ENCODE results near the gene GLB1L3.

Gene GLB1L3

GRCh38 chr11:134237557-134237922, 38.6 kb upstream of the GLB1L3 start:
- H3K36me3 ChIP-seq (ENCODE audit: control insufficient read depth in 2 of 2, insufficient read depth in 1 of 2, low read length in 2 of 2), result peaks cover 0 to 68% of the 10 kb centered on the region in 2 experiments; a peak in 1 of 3 replicates
- H3K27ac ChIP-seq (ENCODE audit: extremely low read depth, low read depth, low read length), result no peak overlapping the region
- ChIA-PET CTCF (no interaction called here), POLR2A (interaction anchor here (1.1 kb wide), 1 partner anchor 13 kb away, joined by 4 read pairs; the partner anchor contains the start of genes NCAPD3 and VPS26B)
- no peak for TF ChIP-seq ZNF677 (tag by site-specific recombination; IDR thresholded peaks at IDR 0.05)
- TF ChIP-seq ZEB2 (tag by site-specific recombination; IDR thresholded peaks at IDR 0.05), result no peak
- TF ChIP-seq ZNF585B (tag by site-specific recombination; IDR thresholded peaks at IDR 0.05), result no peak
- TF ChIP-seq ZNF544 (tag by site-specific recombination; IDR thresholded peaks at IDR 0.05), result no peak
- TF ChIP-seq ZBTB44 (tag by site-specific recombination; IDR thresholded peaks at IDR 0.05), result no peak
- TF ChIP-seq ZNF16 (tag by site-specific recombination; IDR thresholded peaks at IDR 0.05; ENCODE audit: low read depth), result no peak
- TF ChIP-seq ZSCAN23 (tag by site-specific recombination; IDR thresholded peaks at IDR 0.05), result no peak
- TF ChIP-seq ZNF146 (tag by site-specific recombination; IDR thresholded peaks at IDR 0.05), result no peak
- TF ChIP-seq ZNF692 (tag by site-specific recombination; IDR thresholded peaks at IDR 0.05), result no peak
- no peak for TF ChIP-seq TRIM28 (IDR thresholded peaks at IDR 0.05; ENCODE audit: borderline replicate concordance, low read length)
- no peak for TF ChIP-seq ZNF776 (tag by site-specific recombination; IDR thresholded peaks at IDR 0.05; ENCODE audit: borderline replicate concordance)
- TF ChIP-seq ZNF843 (tag by site-specific recombination; IDR thresholded peaks at IDR 0.05), result no peak
- no peak for TF ChIP-seq SCRT2 (tag by site-specific recombination; IDR thresholded peaks at IDR 0.05)
- TF ChIP-seq ZNF202 (tag by site-specific recombination; IDR thresholded peaks at IDR 0.05; ENCODE audit: borderline replicate concordance), result no peak
- TF ChIP-seq ZNF350 (tag by site-specific recombination; IDR thresholded peaks at IDR 0.05), result no peak
- no peak for TF ChIP-seq ZNF433 (tag by site-specific recombination; IDR thresholded peaks at IDR 0.05; ENCODE audit: low read depth)
- TF ChIP-seq MEIS1 (CRISPR knock-in tag; IDR thresholded peaks at IDR 0.05; ENCODE audit: borderline replicate concordance), result no peak
- TF ChIP-seq ZNF175 (tag by site-specific recombination; IDR thresholded peaks at IDR 0.05), result no peak
- no peak for TF ChIP-seq AEBP2 (tag by site-specific recombination; IDR thresholded peaks at IDR 0.05; ENCODE audit: borderline replicate concordance)
- no peak for TF ChIP-seq ZNF354C (tag by site-specific recombination; IDR thresholded peaks at IDR 0.05; ENCODE audit: borderline replicate concordance, low read depth)
- H3K4me1 ChIP-seq (ENCODE audit: control insufficient read depth, insufficient read depth, low read length), result no peaks in the 10 kb centered on the region
- no peaks in the 10 kb centered on the region for H3K9me3 ChIP-seq (ENCODE audit: control insufficient read depth, insufficient read depth, low read depth, low read length)
- no peak overlapping the region for H3K4me3 ChIP-seq (ENCODE audit: low read depth, low read length)

- no peak overlapping the region for H3K4me3 ChIP-seq (ENCODE audit: low read depth, low read length)
- no peaks in the 10 kb centered on the region for H3K4me1 ChIP-seq (ENCODE audit: control insufficient read depth, insufficient read depth, low read length)
- POLR2A ChIA-PET, result no interaction called here
- TF ChIP-seq ZNF626 (tag by site-specific recombination; IDR thresholded peaks at IDR 0.05) (no peak), ZNF654 (tag by site-specific recombination; IDR thresholded peaks at IDR 0.05; ENCODE audit: low read depth) (no peak), ZBTB6 (tag by site-specific recombination; IDR thresholded peaks at IDR 0.05) (no peak), SALL2 (tag by site-specific recombination; IDR thresholded peaks at IDR 0.05; ENCODE audit: borderline replicate concordance) (no peak), GLIS1 (tag by site-specific recombination; IDR thresholded peaks at IDR 0.05) (no peak), ZNF19 (tag by site-specific recombination; IDR thresholded peaks at IDR 0.05; ENCODE audit: low read depth) (no peak), ZBTB20 (tag by site-specific recombination; IDR thresholded peaks at IDR 0.05) (no peak), ZNF76 (tag by site-specific recombination; IDR thresholded peaks at IDR 0.05; ENCODE audit: borderline replicate concordance, low read depth) (no peak), ZNF239 (tag by site-specific recombination; IDR thresholded peaks at IDR 0.05) (no peak), ZNF530 (tag by site-specific recombination; IDR thresholded peaks at IDR 0.05; ENCODE audit: low read depth) (no peak), ZNF785 (tag by site-specific recombination; IDR thresholded peaks at IDR 0.05) (no peak)
- peaks cover 0 to 82% of the 10 kb centered on the region in 2 experiments; a peak in 1 of 3 replicates for H3K36me3 ChIP-seq (ENCODE audit: control insufficient read depth in 2 of 2, insufficient read depth in 1 of 2, low read length in 2 of 2)
- CTCF ChIA-PET, result no interaction called here
- H3K27ac ChIP-seq (ENCODE audit: extremely low read depth, low read depth, low read length), result no peak overlapping the region
- no peaks in the 10 kb centered on the region for H3K9me3 ChIP-seq (ENCODE audit: control insufficient read depth, insufficient read depth, low read depth, low read length)
These were observed 37.2 kb upstream of the GLB1L3 start for GRCh38 chr11:134238956-134239355.
